Panc1 (cell line): Measurements from ENCODE around the gene MGMT. TPM values are rescaled to one million over a fixed set of nuclear protein-coding genes. Genes with fewer than 3 reads are reported as not detected.

Experiments
- ATAC-seq: fragments of 200-7000 bp; cut with Tn5 transposase; 2 replicates; pipeline ENCODE4 v1.9.1; 2020; ENCODE audit warnings: mild to moderate bottlenecking, moderate library complexity
- BruUV-seq: library from RNA; stranded (reverse); fragments of 400-500 nt; replicated peaks from 2 replicates; lab custom pipeline; 2021; lab: Mats Ljungman, UMichigan
- CTCF ChIA-PET: fragments of 300-600 bp; sonication (Branson Sonifier 250); formaldehyde crosslinking; loops from one replicate; lab custom pipeline; 2022; ENCODE audit warnings: antibody characterized with exemption; lab: Charles Lee
- POLR2A ChIA-PET: fragments of 300-600 bp; sonication (Branson Sonifier 250); formaldehyde crosslinking; loops from one replicate; lab custom pipeline; 2022; ENCODE audit warnings: antibody characterized with exemption; lab: Charles Lee
- DNase-seq: peaks from one replicate; pipeline ENCODE4 v3.0.0-alpha.2; 2010; ENCODE audit warnings: low read depth, low spot score
- H3K27ac ChIP-seq: 2 replicates; pipeline ENCODE4 v1.5.1; 2011; ENCODE audit warnings: mild to moderate bottlenecking, low read length, inconsistent platforms
- H3K27me3 ChIP-seq: fragments of 200-500 bp; sonication (Bioruptor generic); 2 replicates; pipeline ENCODE4 v1.6.0; 2014; ENCODE audit warnings: low read length, inconsistent platforms; ENCODE audit not compliant: control insufficient read depth, insufficient read depth
- H3K36me3 ChIP-seq: fragments of 200-500 bp; sonication (Bioruptor generic); 2 replicates; pipeline ENCODE4 v1.5.1; 2014; ENCODE audit warnings: inconsistent platforms, mild to moderate bottlenecking, low read length, moderate library complexity; ENCODE audit not compliant: control insufficient read depth, insufficient read depth
- H3K4me1 ChIP-seq: 2 replicates; pipeline ENCODE4 v1.5.1; 2011; ENCODE audit warnings: inconsistent platforms, mild to moderate bottlenecking, low read length, moderate library complexity; ENCODE audit not compliant: control insufficient read depth, insufficient read depth
- H3K4me3 ChIP-seq, 2 experiments: 2 replicates each; pipeline ENCODE4 v1.5.1; 2011 to 2012; ENCODE audit warnings: low read depth in 2 of 2, low read length in 2 of 2, mild to moderate bottlenecking in 2 of 2, inconsistent platforms in 1 of 2, moderate library complexity in 1 of 2
- H3K9me3 ChIP-seq: fragments of 200-500 bp; sonication (Bioruptor generic); 2 replicates; pipeline ENCODE4 v1.5.1; 2014; ENCODE audit warnings: low read depth, mild to moderate bottlenecking, inconsistent platforms, low read length, moderate library complexity; ENCODE audit not compliant: control insufficient read depth, insufficient read depth
- POLR2AphosphoS5 ChIP-seq: IDR thresholded peaks from 2 replicates; pipeline ENCODE4 v1.6.1; 2012; ENCODE audit warnings: mild to moderate bottlenecking, low read depth, low read length, moderate library complexity
- SIN3A ChIP-seq: IDR thresholded peaks from 2 replicates; pipeline ENCODE4 v1.6.1; 2012; ENCODE audit warnings: low read depth, mild to moderate bottlenecking, low read length, moderate library complexity, borderline replicate concordance; ENCODE audit not compliant: insufficient read depth
- TCF7L2 ChIP-seq: IDR thresholded peaks from 2 replicates; pipeline ENCODE4 v1.6.1; 2011; ENCODE audit warnings: mild to moderate bottlenecking, low read depth, low read length, inconsistent platforms
- in situ Hi-C: cut with HindIII; loops from 2 replicates; pipeline ENCODE4 v1.10.0; 2016; ENCODE audit warnings: low sequenced_read_pairs, low pct_unique_long_range_greater_than_20kb
- intact Hi-C: fragments of 100-400 bp; cut with micrococcal nuclease; formaldehyde crosslinking; loops from one replicate; pipeline ENCODE4 v1.10.0; 2022; ENCODE audit not compliant: unreplicated experiment
- total RNA-seq: library from RNA; stranded (reverse); gene quantifications from one replicate; pipeline ENCODE4 v1.2.1, GENCODE V29; 2021; ENCODE audit not compliant: unreplicated experiment
- TF ChIP-seq, protein P1 (sequence below), 2 experiments: IDR thresholded peaks; 2 replicates each; pipeline ENCODE4 v1.6.1; 2011 to 2012; ENCODE audit warnings: low read depth in 2 of 2, control low read depth in 1 of 2, low read length in 1 of 2, mild to moderate bottlenecking in 1 of 2, moderate library complexity in 1 of 2; ENCODE audit not compliant: insufficient read depth in 1 of 2
- TF ChIP-seq, protein P2 (sequence below): fragments of 450-650 bp; IDR thresholded peaks from 2 replicates; pipeline ENCODE4 v1.5.1; 2017; ENCODE audit warnings: mild to moderate bottlenecking

The MGMT gene
- total RNA-seq, 1 experiment from 2014 or later: 27.3 TPM

DNA sequence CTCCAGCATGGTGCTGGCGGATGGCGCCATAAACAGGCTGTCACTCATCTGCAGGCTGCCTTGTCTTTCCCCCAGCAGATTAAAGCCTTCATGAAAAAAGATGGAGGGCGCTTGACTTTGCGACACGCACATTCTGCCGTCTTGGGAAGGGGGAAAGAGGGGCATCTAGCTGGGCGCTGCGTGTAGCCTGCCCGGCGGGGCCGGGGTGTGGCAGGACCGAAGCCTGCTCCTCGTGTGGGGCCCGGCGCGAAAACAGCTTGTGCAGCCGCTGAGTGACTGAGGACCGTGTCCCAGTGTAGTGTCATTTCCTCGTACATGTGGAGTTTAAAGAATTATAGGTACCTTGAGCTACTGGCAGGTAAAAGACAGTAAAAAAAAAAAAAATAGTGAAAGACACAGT, 97.9 kb downstream of the MGMT start:
- no peak for ATAC-seq
- intact Hi-C loops (no loop called here), in situ Hi-C loops (no loop called here)
- no TSS peak for BruUV-seq
- POLR2A ChIA-PET: no interaction called here
- DNase-seq: no peak
- Histone ChIP-seq H3K27ac (no peak overlapping the region), H3K27me3 (no peaks in the 10 kb centered on the region), H3K9me3 (no peaks in the 10 kb centered on the region), H3K36me3 (no peaks in the 10 kb centered on the region), H3K4me1 (no peaks in the 10 kb centered on the region), H3K4me3 (no peak overlapping the region)
- TF ChIP-seq POLR2AphosphoS5: no peak
- TF ChIP-seq, protein P1, sequence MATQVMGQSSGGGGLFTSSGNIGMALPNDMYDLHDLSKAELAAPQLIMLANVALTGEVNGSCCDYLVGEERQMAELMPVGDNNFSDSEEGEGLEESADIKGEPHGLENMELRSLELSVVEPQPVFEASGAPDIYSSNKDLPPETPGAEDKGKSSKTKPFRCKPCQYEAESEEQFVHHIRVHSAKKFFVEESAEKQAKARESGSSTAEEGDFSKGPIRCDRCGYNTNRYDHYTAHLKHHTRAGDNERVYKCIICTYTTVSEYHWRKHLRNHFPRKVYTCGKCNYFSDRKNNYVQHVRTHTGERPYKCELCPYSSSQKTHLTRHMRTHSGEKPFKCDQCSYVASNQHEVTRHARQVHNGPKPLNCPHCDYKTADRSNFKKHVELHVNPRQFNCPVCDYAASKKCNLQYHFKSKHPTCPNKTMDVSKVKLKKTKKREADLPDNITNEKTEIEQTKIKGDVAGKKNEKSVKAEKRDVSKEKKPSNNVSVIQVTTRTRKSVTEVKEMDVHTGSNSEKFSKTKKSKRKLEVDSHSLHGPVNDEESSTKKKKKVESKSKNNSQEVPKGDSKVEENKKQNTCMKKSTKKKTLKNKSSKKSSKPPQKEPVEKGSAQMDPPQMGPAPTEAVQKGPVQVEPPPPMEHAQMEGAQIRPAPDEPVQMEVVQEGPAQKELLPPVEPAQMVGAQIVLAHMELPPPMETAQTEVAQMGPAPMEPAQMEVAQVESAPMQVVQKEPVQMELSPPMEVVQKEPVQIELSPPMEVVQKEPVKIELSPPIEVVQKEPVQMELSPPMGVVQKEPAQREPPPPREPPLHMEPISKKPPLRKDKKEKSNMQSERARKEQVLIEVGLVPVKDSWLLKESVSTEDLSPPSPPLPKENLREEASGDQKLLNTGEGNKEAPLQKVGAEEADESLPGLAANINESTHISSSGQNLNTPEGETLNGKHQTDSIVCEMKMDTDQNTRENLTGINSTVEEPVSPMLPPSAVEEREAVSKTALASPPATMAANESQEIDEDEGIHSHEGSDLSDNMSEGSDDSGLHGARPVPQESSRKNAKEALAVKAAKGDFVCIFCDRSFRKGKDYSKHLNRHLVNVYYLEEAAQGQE (IDR thresholded peaks at IDR 0.05; ENCODE audit: insufficient read depth in 1 of 2, low read depth in 2 of 2, low read length in 1 of 2): no peak
- CTCF ChIA-PET: no interaction called here

DNA sequence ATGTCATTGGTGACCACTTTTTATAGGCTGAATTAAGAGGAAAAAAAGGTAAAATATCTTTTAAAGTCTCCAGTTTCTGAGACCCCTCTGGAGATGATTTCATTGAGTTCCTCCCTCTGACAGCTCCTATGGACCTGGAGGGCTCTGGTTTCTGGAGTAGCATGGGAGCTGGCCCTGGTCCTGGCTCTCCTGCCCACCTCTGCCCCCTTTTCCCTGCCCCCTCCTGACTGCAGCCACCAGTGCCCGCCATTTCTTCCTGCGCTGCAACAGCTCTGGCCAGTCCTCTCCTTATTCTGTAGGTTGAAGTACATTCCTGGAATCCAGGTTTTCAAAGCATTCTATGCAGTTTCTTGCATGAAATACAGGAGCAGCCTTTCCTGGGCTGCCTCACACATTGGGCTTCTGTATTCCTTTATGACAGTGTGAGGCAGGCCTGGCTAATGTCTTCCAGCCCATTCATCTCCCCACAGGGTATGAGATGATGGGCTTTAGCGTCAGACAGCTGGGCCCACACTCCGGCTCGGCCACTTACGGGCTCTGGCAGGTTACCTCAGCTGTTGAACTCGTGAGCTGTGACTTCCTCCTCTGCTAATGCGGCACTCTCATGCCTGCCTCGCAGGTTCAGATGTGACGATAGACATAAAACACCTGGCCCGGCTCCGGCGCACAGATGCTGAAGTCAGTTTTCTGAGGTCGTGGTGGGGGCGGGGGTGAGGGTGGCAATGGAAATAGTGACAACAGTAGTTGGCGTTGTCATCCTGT, 101.7 kb downstream of the MGMT start:
- no peaks in the 10 kb centered on the region for H3K4me1 ChIP-seq
- BruUV-seq: no TSS peak
- H3K27me3 ChIP-seq: no peaks in the 10 kb centered on the region
- DNase-seq (no peak), ATAC-seq (no peak)
- H3K36me3 ChIP-seq: no peaks in the 10 kb centered on the region
- ChIA-PET POLR2A (no interaction called here), CTCF (no interaction called here)
- in situ Hi-C loops: no loop called here
- intact Hi-C loops: no loop called here
- H3K9me3 ChIP-seq: no peaks in the 10 kb centered on the region
- TF ChIP-seq, protein P1 (IDR thresholded peaks at IDR 0.05; ENCODE audit: insufficient read depth in 1 of 2, low read depth in 2 of 2, low read length in 1 of 2): no peak; a peak in 1 of 4 replicates
- TF ChIP-seq SIN3A: no peak
- no peak for TF ChIP-seq POLR2AphosphoS5
- TF ChIP-seq, protein P2, sequence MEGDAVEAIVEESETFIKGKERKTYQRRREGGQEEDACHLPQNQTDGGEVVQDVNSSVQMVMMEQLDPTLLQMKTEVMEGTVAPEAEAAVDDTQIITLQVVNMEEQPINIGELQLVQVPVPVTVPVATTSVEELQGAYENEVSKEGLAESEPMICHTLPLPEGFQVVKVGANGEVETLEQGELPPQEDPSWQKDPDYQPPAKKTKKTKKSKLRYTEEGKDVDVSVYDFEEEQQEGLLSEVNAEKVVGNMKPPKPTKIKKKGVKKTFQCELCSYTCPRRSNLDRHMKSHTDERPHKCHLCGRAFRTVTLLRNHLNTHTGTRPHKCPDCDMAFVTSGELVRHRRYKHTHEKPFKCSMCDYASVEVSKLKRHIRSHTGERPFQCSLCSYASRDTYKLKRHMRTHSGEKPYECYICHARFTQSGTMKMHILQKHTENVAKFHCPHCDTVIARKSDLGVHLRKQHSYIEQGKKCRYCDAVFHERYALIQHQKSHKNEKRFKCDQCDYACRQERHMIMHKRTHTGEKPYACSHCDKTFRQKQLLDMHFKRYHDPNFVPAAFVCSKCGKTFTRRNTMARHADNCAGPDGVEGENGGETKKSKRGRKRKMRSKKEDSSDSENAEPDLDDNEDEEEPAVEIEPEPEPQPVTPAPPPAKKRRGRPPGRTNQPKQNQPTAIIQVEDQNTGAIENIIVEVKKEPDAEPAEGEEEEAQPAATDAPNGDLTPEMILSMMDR: no peak
- TF ChIP-seq TCF7L2: no peak
- H3K27ac ChIP-seq: no peak overlapping the region
- H3K4me3 ChIP-seq: no peak overlapping the region
